DND-41 (cell line): ENCODE results near the gene ARV1.

Source experiments
- ATAC-seq: fragments of 200-7000 bp; cut with Tn5 transposase; 3 replicates; pipeline ENCODE4 v1.9.1; 2021; ENCODE audit warnings: low read depth; ENCODE audit not compliant: insufficient read depth
- DNase-seq: peaks from one replicate; pipeline ENCODE4 v3.0.0-alpha.2; 2020
- H2AFZ ChIP-seq: 2 replicates; pipeline ENCODE4 v1.6.0; 2012; ENCODE audit warnings: low read depth, low read length
- H3K27ac ChIP-seq: 2 replicates; pipeline ENCODE4 v1.5.1; 2012; ENCODE audit warnings: low read length, inconsistent platforms
- H3K27me3 ChIP-seq: fragments of 200-600 bp; sonication (generic); 2 replicates; pipeline ENCODE4 v1.6.0; 2012; ENCODE audit warnings: low read length, mild to moderate bottlenecking, inconsistent platforms; ENCODE audit not compliant: insufficient read depth, poor library complexity
- H3K36me3 ChIP-seq: 2 replicates; pipeline ENCODE4 v1.5.1; 2012; ENCODE audit warnings: low read length, inconsistent platforms; ENCODE audit not compliant: insufficient read depth
- H3K4me1 ChIP-seq: 2 replicates; pipeline ENCODE4 v1.5.1; 2012; ENCODE audit warnings: mild to moderate bottlenecking, low read length; ENCODE audit not compliant: insufficient read depth
- H3K4me2 ChIP-seq: 2 replicates; pipeline ENCODE4 v1.6.0; 2012; ENCODE audit warnings: mild to moderate bottlenecking, moderate library complexity, low read length, inconsistent platforms; ENCODE audit not compliant: insufficient read depth
- H3K4me3 ChIP-seq, 2 experiments: fragments of 200-600 bp in 1 of 2; shearing (Covaris generic) in 1 of 2; 2 replicates each; pipeline ENCODE4 v1.5.1; 2012 to 2016; ENCODE audit warnings: inconsistent platforms in 2 of 2, low read length in 2 of 2, mild to moderate bottlenecking in 2 of 2, low read depth in 1 of 2, moderate library complexity in 1 of 2
- H3K79me2 ChIP-seq: 2 replicates; pipeline ENCODE4 v1.6.0; 2012; ENCODE audit warnings: low read length, inconsistent platforms; ENCODE audit not compliant: insufficient read depth
- H3K9ac ChIP-seq: 2 replicates; pipeline ENCODE4 v1.6.0; 2012; ENCODE audit warnings: low read depth, mild to moderate bottlenecking, inconsistent platforms, low read length, moderate library complexity
- H3K9me3 ChIP-seq: 2 replicates; pipeline ENCODE4 v1.5.1; 2012; ENCODE audit warnings: low read length, moderate library complexity, mild to moderate bottlenecking, inconsistent platforms; ENCODE audit not compliant: insufficient read depth, severe bottlenecking
- H4K20me1 ChIP-seq: 2 replicates; pipeline ENCODE4 v1.6.0; 2012; ENCODE audit warnings: low read length; ENCODE audit not compliant: insufficient read depth
- EZH2 ChIP-seq: IDR thresholded peaks from 3 replicates; pipeline ENCODE4 v1.6.1; 2012; ENCODE audit warnings: borderline replicate concordance, low read depth, mild to moderate bottlenecking, moderate library complexity, low read length, inconsistent platforms; ENCODE audit not compliant: severe bottlenecking
- TF ChIP-seq, protein P1 (sequence below): IDR thresholded peaks from 2 replicates; pipeline ENCODE4 v1.5.1; 2012; ENCODE audit warnings: borderline replicate concordance, low read length, moderate library complexity, mild to moderate bottlenecking; ENCODE audit not compliant: poor library complexity, severe bottlenecking; ENCODE audit errors: extremely low read depth

ARV1 gene

DNA sequence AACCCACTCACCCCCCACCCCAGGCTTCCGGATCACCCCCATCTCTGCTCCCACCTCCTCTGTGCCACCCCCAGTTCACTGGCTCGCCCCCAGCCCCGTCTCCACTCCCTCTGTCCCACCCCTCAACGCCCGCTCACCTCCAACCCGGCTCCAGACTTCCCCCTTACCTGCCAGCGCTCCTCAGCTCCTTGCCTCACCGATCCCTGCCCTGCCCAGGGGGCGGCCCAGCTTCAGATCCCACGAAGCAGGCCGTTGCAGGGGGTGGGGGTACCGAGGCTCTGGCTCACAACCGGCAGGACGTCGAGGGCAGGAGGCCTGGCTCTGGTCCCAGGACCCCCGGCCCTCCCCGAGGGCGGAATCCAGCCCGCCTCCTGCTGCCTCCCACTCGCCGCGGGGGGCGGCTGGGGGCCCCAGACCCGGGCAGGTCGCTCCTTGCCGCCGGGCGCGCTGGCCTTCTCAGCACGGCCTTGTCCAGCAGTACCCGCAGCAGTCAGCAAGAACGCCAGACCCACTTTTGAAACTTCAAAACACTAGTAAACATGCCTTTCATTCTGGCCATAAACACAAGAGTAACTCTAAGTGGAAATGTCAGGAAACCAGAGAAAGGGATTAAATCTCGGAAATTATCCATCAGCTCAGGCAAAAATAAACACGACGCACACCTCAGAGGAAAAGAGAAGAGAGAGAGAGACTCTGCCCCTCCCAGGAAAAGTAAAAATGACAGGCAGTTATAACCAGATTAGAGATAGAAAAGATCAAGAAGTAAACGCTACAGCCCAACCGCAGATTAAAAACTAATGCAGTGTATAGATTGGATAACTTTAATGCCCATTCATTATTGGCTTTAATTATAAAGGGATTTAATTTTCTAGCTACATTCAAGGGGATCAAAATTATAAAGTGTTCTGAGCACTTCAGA is 62.2 kb downstream of the ARV1 start:
- H3K4me1 ChIP-seq: peaks cover 11% of the 10 kb centered on the region
- no peak overlapping the region for H3K27ac ChIP-seq
- H3K9me3 ChIP-seq: peaks cover 3% of the 10 kb centered on the region
- DNase-seq: no peak
- H3K9ac ChIP-seq: no peak overlapping the region
- H3K4me2 ChIP-seq: no peak overlapping the region
- H3K36me3 ChIP-seq: no peaks in the 10 kb centered on the region
- TF ChIP-seq, protein P1, sequence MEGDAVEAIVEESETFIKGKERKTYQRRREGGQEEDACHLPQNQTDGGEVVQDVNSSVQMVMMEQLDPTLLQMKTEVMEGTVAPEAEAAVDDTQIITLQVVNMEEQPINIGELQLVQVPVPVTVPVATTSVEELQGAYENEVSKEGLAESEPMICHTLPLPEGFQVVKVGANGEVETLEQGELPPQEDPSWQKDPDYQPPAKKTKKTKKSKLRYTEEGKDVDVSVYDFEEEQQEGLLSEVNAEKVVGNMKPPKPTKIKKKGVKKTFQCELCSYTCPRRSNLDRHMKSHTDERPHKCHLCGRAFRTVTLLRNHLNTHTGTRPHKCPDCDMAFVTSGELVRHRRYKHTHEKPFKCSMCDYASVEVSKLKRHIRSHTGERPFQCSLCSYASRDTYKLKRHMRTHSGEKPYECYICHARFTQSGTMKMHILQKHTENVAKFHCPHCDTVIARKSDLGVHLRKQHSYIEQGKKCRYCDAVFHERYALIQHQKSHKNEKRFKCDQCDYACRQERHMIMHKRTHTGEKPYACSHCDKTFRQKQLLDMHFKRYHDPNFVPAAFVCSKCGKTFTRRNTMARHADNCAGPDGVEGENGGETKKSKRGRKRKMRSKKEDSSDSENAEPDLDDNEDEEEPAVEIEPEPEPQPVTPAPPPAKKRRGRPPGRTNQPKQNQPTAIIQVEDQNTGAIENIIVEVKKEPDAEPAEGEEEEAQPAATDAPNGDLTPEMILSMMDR: no peak
- no peak for TF ChIP-seq EZH2
- H3K27me3 ChIP-seq: peaks cover 6% of the 10 kb centered on the region
- no peak for ATAC-seq
- H4K20me1 ChIP-seq: no peaks in the 10 kb centered on the region
- no peaks in the 10 kb centered on the region for H3K79me2 ChIP-seq
- H2AFZ ChIP-seq: no peak overlapping the region
- H3K4me3 ChIP-seq: no peak overlapping the region

DNA sequence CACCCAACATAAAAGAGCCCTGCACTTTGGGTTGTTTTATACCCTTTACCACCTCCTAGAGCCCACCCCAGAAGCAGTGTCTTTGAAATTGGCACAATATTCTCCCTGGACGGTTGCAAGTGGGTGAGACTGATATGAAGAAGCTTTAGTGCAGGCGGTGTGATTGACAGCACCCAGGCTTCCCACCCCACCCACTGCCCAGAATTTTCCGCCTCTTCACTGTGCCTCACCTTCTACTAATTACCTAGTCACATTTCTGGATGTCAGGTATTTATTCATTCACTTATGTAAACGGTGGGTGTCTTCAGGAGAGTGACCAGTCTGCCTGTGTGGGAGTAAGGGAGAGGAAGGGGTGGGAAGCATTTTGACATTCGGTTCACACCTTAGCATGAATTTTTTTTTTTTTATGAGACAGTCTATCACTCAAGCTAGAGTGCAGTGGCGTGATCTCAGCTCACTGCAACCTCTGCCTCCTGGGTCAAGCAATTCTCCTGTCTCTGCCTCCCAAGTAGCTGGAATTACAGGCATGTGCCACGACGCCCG is 62.9 kb downstream of the ARV1 start:
- H3K4me2 ChIP-seq: no peak overlapping the region
- no peak for DNase-seq
- no peak overlapping the region for H3K9ac ChIP-seq
- no peak overlapping the region for H2AFZ ChIP-seq
- H3K4me1 ChIP-seq: peaks cover 11% of the 10 kb centered on the region
- TF ChIP-seq, protein P1: no peak
- TF ChIP-seq EZH2: no peak
- ATAC-seq: no peak
- no peak overlapping the region for H3K27ac ChIP-seq
- no peak overlapping the region for H3K4me3 ChIP-seq
- H4K20me1 ChIP-seq: no peaks in the 10 kb centered on the region
- H3K79me2 ChIP-seq: no peaks in the 10 kb centered on the region
- H3K36me3 ChIP-seq: no peaks in the 10 kb centered on the region
- H3K9me3 ChIP-seq: peaks cover 3% of the 10 kb centered on the region
- peaks cover 9% of the 10 kb centered on the region for H3K27me3 ChIP-seq

DNA sequence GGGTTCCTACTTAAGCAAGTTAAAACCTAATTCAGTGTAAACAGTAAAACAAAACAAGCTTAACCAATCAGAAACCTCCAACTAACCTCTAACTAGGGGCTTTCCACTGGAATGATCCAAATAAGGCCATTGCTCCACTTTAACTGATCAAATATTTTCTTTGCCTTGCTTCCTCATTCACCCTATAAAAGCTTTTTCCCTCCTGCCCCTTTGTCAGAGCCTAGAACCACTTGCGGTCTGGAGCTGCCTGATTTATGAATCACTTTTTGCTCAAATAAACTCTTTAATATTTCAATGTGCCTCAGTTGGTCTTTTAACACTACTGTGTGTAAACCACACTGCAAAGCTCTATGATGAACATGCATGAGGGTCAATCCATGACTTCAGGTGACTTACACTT is 65.7 kb downstream of the ARV1 start:
- Histone ChIP-seq H3K27me3 (peaks cover 12% of the 10 kb centered on the region), H3K36me3 (no peaks in the 10 kb centered on the region), H3K4me2 (no peak overlapping the region), H3K4me3 (no peak overlapping the region), H3K4me1 (peaks cover 3% of the 10 kb centered on the region), H3K9me3 (peaks cover 3% of the 10 kb centered on the region), H3K79me2 (no peaks in the 10 kb centered on the region), H4K20me1 (no peaks in the 10 kb centered on the region), H2AFZ (no peak overlapping the region), H3K27ac (no peak overlapping the region), H3K9ac (no peak overlapping the region)
- ATAC-seq (no peak), DNase-seq (no peak)
- no peak for TF ChIP-seq EZH2
- TF ChIP-seq, protein P1: no peak
